ENCODE data around the gene CDK9.

GRCh38 chr9:127769101-127769500 is 16.7 kb upstream of the CDK9 start:
- TF ChIP-seq, protein P1, sequence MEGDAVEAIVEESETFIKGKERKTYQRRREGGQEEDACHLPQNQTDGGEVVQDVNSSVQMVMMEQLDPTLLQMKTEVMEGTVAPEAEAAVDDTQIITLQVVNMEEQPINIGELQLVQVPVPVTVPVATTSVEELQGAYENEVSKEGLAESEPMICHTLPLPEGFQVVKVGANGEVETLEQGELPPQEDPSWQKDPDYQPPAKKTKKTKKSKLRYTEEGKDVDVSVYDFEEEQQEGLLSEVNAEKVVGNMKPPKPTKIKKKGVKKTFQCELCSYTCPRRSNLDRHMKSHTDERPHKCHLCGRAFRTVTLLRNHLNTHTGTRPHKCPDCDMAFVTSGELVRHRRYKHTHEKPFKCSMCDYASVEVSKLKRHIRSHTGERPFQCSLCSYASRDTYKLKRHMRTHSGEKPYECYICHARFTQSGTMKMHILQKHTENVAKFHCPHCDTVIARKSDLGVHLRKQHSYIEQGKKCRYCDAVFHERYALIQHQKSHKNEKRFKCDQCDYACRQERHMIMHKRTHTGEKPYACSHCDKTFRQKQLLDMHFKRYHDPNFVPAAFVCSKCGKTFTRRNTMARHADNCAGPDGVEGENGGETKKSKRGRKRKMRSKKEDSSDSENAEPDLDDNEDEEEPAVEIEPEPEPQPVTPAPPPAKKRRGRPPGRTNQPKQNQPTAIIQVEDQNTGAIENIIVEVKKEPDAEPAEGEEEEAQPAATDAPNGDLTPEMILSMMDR (conservative IDR thresholded peaks at IDR 0.05; ENCODE audit: low read depth, low read length) = no peak
- no peak for TF ChIP-seq EZH2 (IDR thresholded peaks at IDR 0.05; ENCODE audit: borderline replicate concordance, low read depth, low read length, poor library complexity, severe bottlenecking)
